GM12878 (cell line): ENCODE data around the gene ADCY7. TPM values are rescaled to one million over a fixed set of nuclear protein-coding genes. Genes with fewer than 3 reads are reported as not detected.

Source experiments
- ATAC-seq: fragments of 200-7000 bp; cut with Tn5 transposase; 3 replicates; pipeline ENCODE4 v1.9.1; 2020; ENCODE audit warnings: mild to moderate bottlenecking, moderate library complexity
- BruUV-seq: library from RNA; stranded (reverse); fragments of 400-500 nt; replicated peaks from 2 replicates; lab custom pipeline; 2021; lab: Mats Ljungman, UMichigan
- CTCF ChIA-PET: fragments of 300-600 bp; sonication (Branson Sonifier 250); formaldehyde crosslinking; extraction: SDS; loops from one replicate; lab custom pipeline; 2021; ENCODE audit warnings: inconsistent platforms; lab: Yijun Ruan, JAX
- POLR2A ChIA-PET: fragments of 350-600 bp; formaldehyde crosslinking; extraction: SDS; loops from one replicate; lab custom pipeline; 2021; ENCODE audit warnings: inconsistent platforms; lab: Charles Lee
- RAD21 ChIA-PET: fragments of 300-600 bp; sonication (Branson Sonifier 250); formaldehyde crosslinking; loops from one replicate; lab custom pipeline; 2023; ENCODE audit warnings: antibody characterized with exemption; ENCODE audit not compliant: unreplicated experiment; lab: Charles Lee
- SMC1A ChIA-PET: fragments of 300-600 bp; sonication (Branson Sonifier 250); formaldehyde crosslinking; loops from one replicate; lab custom pipeline; 2023; ENCODE audit not compliant: unreplicated experiment, uncharacterized antibody; lab: Charles Lee
- DNase-seq: peaks from one replicate; pipeline ENCODE4 v3.0.0-alpha.2; 2011; ENCODE audit warnings: low read depth, low spot score
- FAIRE-seq: peaks from 3 replicates; lab custom pipeline; 2011; peaks lifted over from hg19 to GRCh38; lab: Jason Lieb, UNC
- H2AFZ ChIP-seq: 2 replicates; pipeline ENCODE4 v1.6.0; 2011; ENCODE audit warnings: low read depth, low read length, control low read depth; ENCODE audit not compliant: control insufficient read depth
- H3K27ac ChIP-seq: 2 replicates; pipeline ENCODE4 v1.5.1; 2011; ENCODE audit warnings: control low read depth; ENCODE audit not compliant: control insufficient read depth, insufficient read depth
- H3K27me3 ChIP-seq, 2 experiments: replicated peaks in 1 of 2; 2 replicates each; pipeline versions ENCODE4 v1.6.0 to v1.6.1; 2011; ENCODE audit warnings: low read length in 1 of 2; ENCODE audit not compliant: control insufficient read depth in 2 of 2, insufficient read depth in 2 of 2
- H3K36me3 ChIP-seq, 2 experiments: 2 replicates each; pipeline ENCODE4 v1.5.1; 2011; ENCODE audit warnings: low read length in 1 of 2; ENCODE audit not compliant: control insufficient read depth in 2 of 2, insufficient read depth in 2 of 2
- H3K4me1 ChIP-seq: 2 replicates; pipeline ENCODE4 v1.6.1; 2011; ENCODE audit warnings: mild to moderate bottlenecking, low read length, moderate library complexity, mixed read lengths; ENCODE audit not compliant: control insufficient read depth, insufficient read depth
- H3K4me2 ChIP-seq: 2 replicates; pipeline ENCODE4 v1.6.0; 2011; ENCODE audit warnings: control low read depth; ENCODE audit not compliant: control insufficient read depth, insufficient read depth
- H3K4me3 ChIP-seq: fragments of 200-600 bp; sonication (generic); 2 replicates; pipeline ENCODE4 v1.5.1; 2016
- H3K79me2 ChIP-seq: 2 replicates; pipeline ENCODE4 v1.6.0; 2011; ENCODE audit warnings: low read length; ENCODE audit not compliant: control insufficient read depth, insufficient read depth
- H3K9ac ChIP-seq: 2 replicates; pipeline ENCODE4 v1.8.0; 2011; ENCODE audit warnings: low read length, control low read depth, mixed read lengths; ENCODE audit not compliant: control insufficient read depth, insufficient read depth
- H3K9me3 ChIP-seq: replicated peaks from 3 replicates; pipeline ENCODE4 v1.5.1; 2011; ENCODE audit warnings: mild to moderate bottlenecking, low read length; ENCODE audit not compliant: control insufficient read depth, insufficient read depth
- H4K20me1 ChIP-seq: 2 replicates; pipeline ENCODE4 v1.6.0; 2011; ENCODE audit not compliant: control insufficient read depth, insufficient read depth
- CBFB ChIP-seq: IDR thresholded peaks from 2 replicates; pipeline ENCODE4 v1.6.1; 2016; ENCODE audit warnings: antibody characterized with exemption, low read depth
- CREM ChIP-seq: IDR thresholded peaks from 2 replicates; pipeline ENCODE4 v1.6.1; 2014; ENCODE audit warnings: antibody characterized with exemption, low read depth
- EED ChIP-seq: sonication (generic); IDR thresholded peaks from 2 replicates; pipeline ENCODE4 v1.6.1; 2016; ENCODE audit warnings: antibody characterized with exemption, low read depth
- IRF4 ChIP-seq: IDR thresholded peaks from 2 replicates; pipeline ENCODE4 v1.6.1; 2011; ENCODE audit warnings: low read depth, low read length
- NFIC ChIP-seq: IDR thresholded peaks from 2 replicates; pipeline ENCODE4 v1.6.1; 2012; ENCODE audit warnings: low read depth, mild to moderate bottlenecking, inconsistent platforms, low read length, moderate library complexity
- NFXL1 ChIP-seq: fragments of 450-650 bp; IDR thresholded peaks from 2 replicates; pipeline ENCODE4 v1.6.1; 2017; ENCODE audit warnings: antibody characterized with exemption, mild to moderate bottlenecking, borderline replicate concordance
- PKNOX1 ChIP-seq: fragments of 450-650 bp; IDR thresholded peaks from 2 replicates; pipeline ENCODE4 v1.6.1; 2016; ENCODE audit warnings: mild to moderate bottlenecking
- PML ChIP-seq: IDR thresholded peaks from 2 replicates; pipeline ENCODE4 v1.6.1; 2012; ENCODE audit warnings: low read length, inconsistent platforms
- POU2F2 ChIP-seq: IDR thresholded peaks from 3 replicates; pipeline ENCODE4 v1.6.1; 2011; ENCODE audit warnings: low read depth, mild to moderate bottlenecking, low read length, borderline replicate concordance
- RAD21 ChIP-seq: IDR thresholded peaks from 2 replicates; pipeline ENCODE4 v1.6.1; 2011; ENCODE audit warnings: mild to moderate bottlenecking, low read depth, low read length, moderate library complexity; ENCODE audit not compliant: insufficient read depth
- SMC3 ChIP-seq: IDR thresholded peaks from 2 replicates; pipeline ENCODE4 v1.6.1; 2011; ENCODE audit warnings: low read length, improper control_type of control experiment, borderline replicate concordance
- SREBF1 ChIP-seq: IDR thresholded peaks from 2 replicates; pipeline ENCODE4 v1.6.1; 2012; ENCODE audit warnings: mild to moderate bottlenecking, low read length
- WRNIP1 ChIP-seq: IDR thresholded peaks from 2 replicates; pipeline ENCODE4 v1.6.1; 2011; ENCODE audit warnings: low read depth, low read length, improper control_type of control experiment, borderline replicate concordance
- ZBTB40 ChIP-seq: fragments of 450-650 bp; IDR thresholded peaks from 2 replicates; pipeline ENCODE4 v1.6.1; 2016; ENCODE audit warnings: mild to moderate bottlenecking, moderate library complexity, borderline replicate concordance
- ZNF24 ChIP-seq: fragments of 450-650 bp; IDR thresholded peaks from 2 replicates; pipeline ENCODE4 v1.6.1; 2017; ENCODE audit warnings: antibody characterized with exemption, mild to moderate bottlenecking
- WGBS: methylation state at CpG from one replicate; pipeline ENCODE4 v1.1.6; 2016; ENCODE audit warnings: low lambda C conversion rate; ENCODE audit not compliant: insufficient replicate concordance, insufficient coverage; ENCODE audit errors: missing lambda C conversion rate; 5-methylcytosine and 5-hydroxymethylcytosine counted together
- in situ Hi-C: fragments of 300-500 bp; cut with MboI; formaldehyde crosslinking; loops from 9 replicates; pipeline ENCODE4 v1.14.3; 2018; ENCODE audit warnings: mixed read lengths
- intact Hi-C: fragments of 100-400 bp; cut with micrococcal nuclease; formaldehyde crosslinking; loops from one replicate; pipeline ENCODE4 v1.14.2; 2022; ENCODE audit not compliant: unreplicated experiment
- polyA plus RNA-seq, 11 experiments: library from polyadenylated mRNA; depleted of rRNA in 4 of 11; unstranded in 6 of 11; stranded (reverse) in 5 of 11; fragments of >200 nt; fragmentation: Nextera tagmentation in 4 of 11; fragmentation: Illumina TruSeq in 1 of 11; extraction: Ambion mirVana in 4 of 11; extraction: Trizol in 1 of 11; gene quantifications; 1 replicate in 1 of 11; 2 replicates in 10 of 11; pipeline versions ENCODE4 v1.2.1 to v1.2.3, GENCODE V29; 2011 to 2016; ENCODE audit warnings: inconsistent platforms in 2 of 11, missing spikeins in 2 of 11, low read depth in 1 of 11
- total RNA-seq, 4 experiments: library from RNA; depleted of rRNA in 3 of 4; stranded (reverse); fragments of >200 nt in 3 of 4; fragmentation: Illumina TruSeq in 1 of 4; extraction: Trizol in 1 of 4; gene quantifications; 2 replicates each; pipeline versions ENCODE4 v1.2.1 to v1.2.3, GENCODE V29; 2013 to 2021

The ADCY7 gene
- total and polyA plus RNA-seq, 10 of the 15 experiments (the other 5 are each of a cell fraction or from before 2014, with no cell fraction given): 1.2 to 87.9 (median 24.4) TPM

GRCh38 chr16:50263940-50264929, 2.1 kb upstream of the ADCY7 start (continued):
- peak; percentile 44; the same call in 1 of the 3 replicates for TF ChIP-seq POU2F2
- TF ChIP-seq NFIC: peak; percentile 66
- TF ChIP-seq IRF4: peak; percentile 72; the same call in 1 of the 2 replicates
- peak; percentile 60 for TF ChIP-seq PKNOX1
- TF ChIP-seq CBFB: 0 out of 2 replicates have a peak, but pooled peaks have one; percentile 58

GRCh38 chr16:50265260-50265659, 1.1 kb upstream of the ADCY7 start:
- H3K4me1 ChIP-seq: peaks cover 34% of the 10 kb centered on the region
- H2AFZ ChIP-seq: peak overlapping the region; percentile 45
- H3K4me3 ChIP-seq: no peak overlapping the region
- H3K9me3 ChIP-seq: no peaks in the 10 kb centered on the region; the same call in 2 of the 3 replicates
- H3K4me2 ChIP-seq: peak overlapping the region; percentile 30
- intact Hi-C loops: loop anchor here (2.0 kb wide), 1 partner anchor 70 kb away; no protein-coding TSS in a partner anchor
- H3K79me2 ChIP-seq: peaks cover 26% of the 10 kb centered on the region
- RAD21 ChIA-PET: interaction anchor here (1.0 to 1.4 kb wide), 4 partner anchors 9 to 487 kb away, joined by 3 to 4 read pairs (median 3); no protein-coding TSS in a partner anchor
- peak; percentile 75 for FAIRE-seq
- WGBS: 42% methylated on average over 2 of the region's 2 CpGs
- CTCF ChIA-PET: interaction anchor here (0.7 to 4.4 kb wide), 11 partner anchors 10 to 541 kb away, joined by 3 to 44 read pairs (median 5); no protein-coding TSS in a partner anchor
- peak; percentile 59 for ATAC-seq
- H3K27me3 ChIP-seq: no peaks in the 10 kb centered on the region; a peak in 1 of 4 replicates
- BruUV-seq: no TSS peak
- H4K20me1 ChIP-seq: no peaks in the 10 kb centered on the region
- peak overlapping the region; percentile 58; the same call in 1 of the 2 replicates for H3K9ac ChIP-seq
- peak overlapping the region; percentile 87 for H3K27ac ChIP-seq
- no peak for DNase-seq
- POLR2A ChIA-PET: interaction anchor here (0.8 to 2.7 kb wide), 3 partner anchors 10 to 429 kb away, joined by 3 to 15 read pairs (median 3); no protein-coding TSS in a partner anchor
- no peaks in the 10 kb centered on the region for H3K36me3 ChIP-seq
- in situ Hi-C loops: no loop called here
- SMC1A ChIA-PET: interaction anchor here (0.8 to 6.7 kb wide), 4 partner anchors 9 to 90 kb away, joined by 3 to 73 read pairs (median 14); no protein-coding TSS in a partner anchor
- TF ChIP-seq CREM: no peak
- no peak for TF ChIP-seq SREBF1
- TF ChIP-seq EED: peak; percentile 42; the same call in 1 of the 2 replicates
- TF ChIP-seq SMC3: peak; percentile 34; the same call in 1 of the 2 replicates
- TF ChIP-seq RAD21: peak; percentile 26
- no peak for TF ChIP-seq ZNF24
- no peak for TF ChIP-seq NFXL1
- TF ChIP-seq ZBTB40: no peak
- no peak for TF ChIP-seq WRNIP1
- no peak for TF ChIP-seq PML
